OCI-LY7 (cell line): Measurements from ENCODE around the gene APPL1.

Experiments
- CTCF ChIP-seq: fragments of 200-600 bp; sonication (generic); conservative IDR thresholded peaks from 2 replicates; pipeline ENCODE4 v1.5.1; 2014; ENCODE audit warnings: mild to moderate bottlenecking, antibody characterized with exemption, low read length, moderate library complexity, mixed read lengths
- EZH2phosphoT487 ChIP-seq: fragments of 200-600 bp; sonication (generic); IDR thresholded peaks from 2 replicates; pipeline ENCODE4 v1.6.1; 2018; ENCODE audit warnings: low read depth, borderline replicate concordance, mild to moderate bottlenecking, mixed run types, antibody characterized with exemption, low read length, moderate library complexity, mixed read lengths

GRCh38 chr3:57281715-57282114 lies 54.2 kb downstream of the APPL1 start:
- no peak for TF ChIP-seq CTCF
- no peak for TF ChIP-seq EZH2phosphoT487
